ENCODE results near the gene COL12A1. TPM values are rescaled to one million over a fixed set of nuclear protein-coding genes. Genes with fewer than 3 reads are reported as not detected.

COL12A1 gene
- total RNA-seq, 1 donor from 2014 or later = 2,335 TPM

DNA sequence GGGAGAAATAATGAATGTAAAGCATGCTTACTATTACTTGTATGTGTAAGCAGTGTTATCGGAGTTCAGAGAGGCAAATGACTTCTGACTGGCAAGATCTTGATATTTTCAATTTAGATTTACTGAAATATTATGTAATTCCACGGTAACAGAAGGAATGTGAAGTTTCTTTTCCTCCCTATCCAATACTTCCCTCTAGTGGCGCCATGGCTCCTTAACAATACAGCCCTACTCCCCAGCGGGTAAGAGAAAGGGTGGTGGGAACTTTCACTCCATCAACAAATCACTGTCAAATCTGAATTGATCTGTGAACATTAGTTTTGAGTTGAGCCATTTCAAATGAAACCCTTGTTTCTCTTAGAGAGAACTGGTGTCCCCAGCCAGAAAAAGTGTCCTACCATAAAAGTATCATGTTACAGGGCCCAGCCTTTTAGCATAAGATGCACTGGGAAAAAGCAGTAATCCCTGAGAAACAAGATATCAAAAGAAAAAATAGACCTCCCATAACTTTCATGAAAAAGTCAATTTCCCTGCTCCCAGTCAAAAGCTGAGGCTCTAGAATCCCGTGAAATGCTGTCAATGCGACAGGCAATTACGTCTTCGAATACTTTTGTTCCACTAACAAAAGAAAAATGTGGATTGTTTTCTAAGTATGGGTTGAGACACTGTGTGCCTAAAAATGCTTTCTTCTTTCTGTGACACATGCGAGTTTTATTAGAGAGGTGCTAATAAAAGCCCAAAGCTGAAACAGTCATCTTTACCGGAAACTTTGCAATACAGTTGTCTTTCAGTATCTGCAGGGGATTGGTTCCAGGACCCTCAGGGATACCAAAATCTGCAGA lies 24.9 kb upstream of the COL12A1 start:
- DNase-seq (ENCODE audit: extremely low spot score, unreplicated experiment) = no peak
- Mint-ChIP-seq H3K36me3 (ENCODE audit: unreplicated experiment) (no peaks in the 10 kb centered on the region), H3K4me1 (ENCODE audit: unreplicated experiment) (peaks cover 6% of the 10 kb centered on the region), H3K4me3 (ENCODE audit: unreplicated experiment) (no peak overlapping the region), H3K27me3 (ENCODE audit: unreplicated experiment) (no peaks in the 10 kb centered on the region), H3K27ac (ENCODE audit: unreplicated experiment) (no peak overlapping the region), H3K9me3 (ENCODE audit: unreplicated experiment) (no peaks in the 10 kb centered on the region)
- TF ChIP-seq, protein P1, sequence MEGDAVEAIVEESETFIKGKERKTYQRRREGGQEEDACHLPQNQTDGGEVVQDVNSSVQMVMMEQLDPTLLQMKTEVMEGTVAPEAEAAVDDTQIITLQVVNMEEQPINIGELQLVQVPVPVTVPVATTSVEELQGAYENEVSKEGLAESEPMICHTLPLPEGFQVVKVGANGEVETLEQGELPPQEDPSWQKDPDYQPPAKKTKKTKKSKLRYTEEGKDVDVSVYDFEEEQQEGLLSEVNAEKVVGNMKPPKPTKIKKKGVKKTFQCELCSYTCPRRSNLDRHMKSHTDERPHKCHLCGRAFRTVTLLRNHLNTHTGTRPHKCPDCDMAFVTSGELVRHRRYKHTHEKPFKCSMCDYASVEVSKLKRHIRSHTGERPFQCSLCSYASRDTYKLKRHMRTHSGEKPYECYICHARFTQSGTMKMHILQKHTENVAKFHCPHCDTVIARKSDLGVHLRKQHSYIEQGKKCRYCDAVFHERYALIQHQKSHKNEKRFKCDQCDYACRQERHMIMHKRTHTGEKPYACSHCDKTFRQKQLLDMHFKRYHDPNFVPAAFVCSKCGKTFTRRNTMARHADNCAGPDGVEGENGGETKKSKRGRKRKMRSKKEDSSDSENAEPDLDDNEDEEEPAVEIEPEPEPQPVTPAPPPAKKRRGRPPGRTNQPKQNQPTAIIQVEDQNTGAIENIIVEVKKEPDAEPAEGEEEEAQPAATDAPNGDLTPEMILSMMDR (IDR thresholded peaks at IDR 0.05) = peak; percentile 83

DNA sequence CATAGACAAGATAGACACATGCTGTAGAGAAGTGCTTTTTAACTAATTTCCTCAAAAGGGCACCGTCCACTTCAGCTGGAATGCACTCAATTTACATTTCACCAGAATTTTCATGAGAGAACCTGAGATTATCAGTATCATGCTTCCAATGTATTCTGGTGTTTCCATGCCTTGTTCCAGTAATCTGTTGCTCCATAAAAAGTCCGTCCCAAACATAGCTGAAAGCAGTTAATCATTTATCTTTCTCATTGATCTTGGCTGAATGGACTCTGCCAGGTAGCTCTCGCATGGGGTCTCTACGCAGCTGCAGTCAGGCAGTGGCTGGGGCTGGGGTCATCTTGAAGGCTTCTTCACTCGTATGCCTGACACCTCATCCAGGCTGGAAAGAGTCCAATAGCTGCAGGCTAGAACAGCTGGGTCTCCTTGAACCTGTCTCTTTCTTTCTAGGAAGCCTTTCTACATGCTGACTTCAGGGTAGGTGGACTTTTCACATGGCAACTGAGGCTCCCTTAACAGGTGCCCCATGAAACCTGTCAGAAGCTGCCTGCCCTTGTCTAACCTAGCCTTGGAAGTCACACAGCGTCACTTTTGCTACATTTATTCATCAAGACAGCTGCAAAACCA lies 18.6 kb upstream of the COL12A1 start:
- Mint-ChIP-seq H3K27me3 (ENCODE audit: unreplicated experiment) (peaks cover 2% of the 10 kb centered on the region), H3K27ac (ENCODE audit: unreplicated experiment) (no peak overlapping the region), H3K4me1 (ENCODE audit: unreplicated experiment) (no peaks in the 10 kb centered on the region), H3K4me3 (ENCODE audit: unreplicated experiment) (no peak overlapping the region), H3K36me3 (ENCODE audit: unreplicated experiment) (no peaks in the 10 kb centered on the region), H3K9me3 (ENCODE audit: unreplicated experiment) (no peaks in the 10 kb centered on the region)
- DNase-seq (ENCODE audit: extremely low spot score, unreplicated experiment) = no peak
- TF ChIP-seq, protein P1 (IDR thresholded peaks at IDR 0.05) = no peak

DNA sequence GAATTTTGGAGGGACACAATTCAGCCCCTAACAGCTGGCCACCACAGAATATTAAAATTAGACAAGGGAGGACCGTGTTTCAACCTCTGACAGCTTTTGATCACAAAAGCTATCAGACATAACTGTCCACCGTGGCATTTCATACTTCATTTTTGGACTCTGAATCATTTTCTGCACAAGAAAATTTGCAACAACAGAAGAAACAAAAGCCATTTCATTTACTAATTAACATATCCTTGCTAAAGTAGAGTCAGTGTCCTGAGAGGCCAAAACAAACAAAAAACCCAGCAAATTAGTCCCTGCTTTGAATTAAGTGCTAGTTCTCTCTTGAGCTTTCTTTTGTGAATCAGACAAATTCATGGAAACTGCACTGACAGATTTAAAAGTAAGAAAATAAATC lies 17.6 kb upstream of the COL12A1 start:
- Mint-ChIP-seq H3K27ac (ENCODE audit: unreplicated experiment) (no peak overlapping the region), H3K4me1 (ENCODE audit: unreplicated experiment) (no peaks in the 10 kb centered on the region), H3K27me3 (ENCODE audit: unreplicated experiment) (peaks cover 2% of the 10 kb centered on the region), H3K9me3 (ENCODE audit: unreplicated experiment) (no peaks in the 10 kb centered on the region), H3K36me3 (ENCODE audit: unreplicated experiment) (no peaks in the 10 kb centered on the region), H3K4me3 (ENCODE audit: unreplicated experiment) (no peak overlapping the region)
- DNase-seq (ENCODE audit: extremely low spot score, unreplicated experiment) = no peak
- TF ChIP-seq, protein P1 (IDR thresholded peaks at IDR 0.05) = no peak

DNA sequence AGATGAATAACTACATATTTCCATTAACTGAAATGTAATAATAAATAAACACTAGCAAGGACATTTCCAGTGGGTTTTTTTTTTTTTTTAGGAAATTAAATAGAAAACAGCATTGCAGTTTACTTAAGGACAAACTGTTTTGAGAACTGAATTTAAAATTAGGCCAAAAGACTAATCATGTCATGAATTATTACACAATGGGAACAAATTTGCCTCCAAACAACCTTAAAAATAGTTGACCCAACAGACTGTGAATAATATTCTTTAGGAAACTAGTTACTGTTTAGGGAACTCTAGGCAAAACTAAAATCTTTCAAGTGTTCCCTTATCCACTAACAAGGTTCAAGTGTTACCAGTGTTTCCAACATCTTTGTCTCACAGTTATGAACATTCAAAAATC lies 16.4 kb upstream of the COL12A1 start:
- H3K4me1 Mint-ChIP-seq (ENCODE audit: unreplicated experiment) = peaks cover 4% of the 10 kb centered on the region
- H3K4me3 Mint-ChIP-seq (ENCODE audit: unreplicated experiment) = no peak overlapping the region
- no peaks in the 10 kb centered on the region for H3K36me3 Mint-ChIP-seq (ENCODE audit: unreplicated experiment)
- no peak for DNase-seq (ENCODE audit: extremely low spot score, unreplicated experiment)
- H3K27ac Mint-ChIP-seq (ENCODE audit: unreplicated experiment) = no peak overlapping the region
- no peaks in the 10 kb centered on the region for H3K9me3 Mint-ChIP-seq (ENCODE audit: unreplicated experiment)
- TF ChIP-seq, protein P1 (IDR thresholded peaks at IDR 0.05) = no peak
- peaks cover 2% of the 10 kb centered on the region for H3K27me3 Mint-ChIP-seq (ENCODE audit: unreplicated experiment)

DNA sequence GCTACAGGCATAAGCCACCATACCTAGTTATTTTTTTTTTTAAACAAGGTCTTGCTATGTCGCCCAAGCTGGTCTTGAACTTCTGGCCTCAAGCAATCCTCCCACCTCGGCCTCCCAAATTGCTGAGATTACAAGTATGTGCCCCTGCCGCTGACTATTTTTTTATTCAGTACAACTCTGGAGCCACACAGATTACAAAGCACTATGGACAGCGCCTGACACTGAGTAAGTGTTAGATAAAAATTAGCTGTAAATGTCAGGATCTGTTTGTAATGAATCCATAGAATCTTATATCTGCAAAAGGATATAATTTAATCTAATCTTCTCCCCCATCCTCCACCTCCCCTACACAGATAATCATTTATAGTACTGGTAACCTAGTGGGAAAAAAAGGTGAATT lies 15.3 kb upstream of the COL12A1 start:
- Mint-ChIP-seq H3K9me3 (ENCODE audit: unreplicated experiment) (no peaks in the 10 kb centered on the region), H3K27ac (ENCODE audit: unreplicated experiment) (no peak overlapping the region), H3K36me3 (ENCODE audit: unreplicated experiment) (no peaks in the 10 kb centered on the region), H3K27me3 (ENCODE audit: unreplicated experiment) (peaks cover 2% of the 10 kb centered on the region), H3K4me3 (ENCODE audit: unreplicated experiment) (no peak overlapping the region), H3K4me1 (ENCODE audit: unreplicated experiment) (peaks cover 8% of the 10 kb centered on the region)
- TF ChIP-seq, protein P1 (IDR thresholded peaks at IDR 0.05) = no peak
- no peak for DNase-seq (ENCODE audit: extremely low spot score, unreplicated experiment)

Measured in osteocyte (in vitro differentiated cells).